Testis (tissue), 3 donors: ENCODE measurements around the gene CBLB. TPM values are rescaled to one million over a fixed set of nuclear protein-coding genes. Genes with fewer than 3 reads are reported as not detected.

Experiments
- DNase-seq: peaks from one replicate; pipeline ENCODE4 v3.0.0-alpha.2; 2019
- H3K27ac ChIP-seq, 2 donors: fragments of 200-600 bp; sonication (generic); one replicate each; pipeline ENCODE4 v1.5.1; 2019
- H3K27me3 ChIP-seq: fragments of 200-600 bp; sonication (generic); one replicate; pipeline ENCODE4 v1.5.1; 2019
- H3K36me3 ChIP-seq: fragments of 200-600 bp; sonication (generic); one replicate; pipeline ENCODE4 v1.5.1; 2017; ENCODE audit warnings: low read depth; ENCODE audit errors: missing control alignments
- H3K4me1 ChIP-seq: fragments of 200-600 bp; sonication (generic); one replicate; pipeline ENCODE4 v1.5.1; 2019
- H3K4me3 ChIP-seq, 2 donors: fragments of 200-600 bp; sonication (generic); one replicate each; pipeline ENCODE4 v1.5.1; 2017 to 2019
- H3K9me3 ChIP-seq: fragments of 200-600 bp; sonication (generic); one replicate; pipeline ENCODE4 v1.5.1; 2017
- POLR2A ChIP-seq: fragments of 450-650 bp; IDR thresholded peaks from one replicate; pipeline ENCODE4 v1.6.1; 2017; ENCODE audit warnings: antibody characterized with exemption, mild to moderate bottlenecking, moderate library complexity
- WGBS, 2 donors: methylation state at CpG; one replicate each; pipeline ENCODE4 v1.1.5; 2018; 5-methylcytosine and 5-hydroxymethylcytosine counted together
- intact Hi-C: fragments of 100-400 bp; cut with DNase I; formaldehyde crosslinking; loops from one replicate; pipeline ENCODE4 v1.15.1; 2023; ENCODE audit warnings: low total_unique reads
- polyA plus RNA-seq: library from polyadenylated mRNA; stranded (reverse); fragments of 350-450 nt; fragmentation: Illumina TruSeq; extraction: RNeasy Lipid Tissue Mini Kit (QIAGEN cat#74804); gene quantifications from one replicate; pipeline ENCODE4 v1.2.3, GENCODE V29; 2014; ENCODE audit warnings: low read depth, low replicate concordance; ENCODE audit not compliant: insufficient read depth
- total RNA-seq, 2 donors: library from RNA; depleted of rRNA; stranded (reverse); fragments of >200 nt; gene quantifications; one replicate each; pipeline ENCODE4 v1.2.3, GENCODE V29; 2016
- TF ChIP-seq, protein P1 (sequence below), 3 experiments: fragments of 450-650 bp in 2 of 3; fragments of 200-600 bp in 1 of 3; sonication (generic) in 1 of 3; IDR thresholded peaks; one replicate each; pipeline ENCODE4 v1.5.1; 2016 to 2019; ENCODE audit warnings: antibody characterized with exemption in 3 of 3, mild to moderate bottlenecking in 2 of 3, moderate library complexity in 1 of 3

Gene CBLB
- total and polyA plus RNA-seq, 3 donors from 2014 or later = 33.0 to 73.6 (median 65.9) TPM

DNA sequence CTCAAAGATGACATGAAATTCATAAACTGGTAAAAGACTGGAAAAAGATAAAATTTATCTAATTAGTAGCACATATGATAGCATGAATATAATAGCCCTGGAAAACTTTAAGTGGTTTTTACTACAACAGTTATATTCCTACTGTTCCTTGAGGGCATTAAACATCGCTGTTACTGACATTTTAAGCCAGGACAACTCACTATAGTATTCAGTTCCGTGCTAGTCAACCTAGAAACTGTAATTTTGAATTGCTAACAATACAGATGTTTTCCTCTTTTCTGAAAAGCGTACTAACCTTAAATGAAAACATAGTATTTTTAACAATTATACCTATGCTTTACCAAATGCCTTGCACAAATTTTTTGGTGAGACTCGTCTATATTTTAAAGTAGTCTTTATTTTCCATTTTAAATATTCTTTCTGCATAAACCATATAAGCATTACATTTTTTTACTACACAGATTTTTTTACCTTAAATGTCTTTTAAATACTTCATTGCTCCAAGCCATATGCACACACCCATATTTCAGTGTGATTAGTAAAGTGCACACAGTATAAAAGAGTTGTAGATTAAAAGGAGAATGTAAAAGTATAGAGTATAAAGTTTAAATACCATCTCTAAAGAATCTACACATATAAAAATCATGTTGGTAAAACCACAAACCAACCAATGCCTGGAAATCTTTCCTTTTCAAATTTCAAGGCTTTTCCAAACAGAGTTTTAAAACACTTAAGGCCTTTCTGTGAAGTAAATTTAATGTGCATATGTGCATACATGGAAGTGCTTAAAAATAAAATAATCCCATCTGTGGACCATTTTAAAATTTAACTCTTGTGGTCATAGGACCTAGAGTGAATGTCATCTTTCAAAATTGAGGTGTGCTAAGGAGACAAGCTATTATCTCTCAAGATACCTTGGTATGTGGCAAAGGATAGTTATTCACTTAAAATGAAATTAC, 20.1 kb upstream of the CBLB start:
- TF ChIP-seq, protein P1, sequence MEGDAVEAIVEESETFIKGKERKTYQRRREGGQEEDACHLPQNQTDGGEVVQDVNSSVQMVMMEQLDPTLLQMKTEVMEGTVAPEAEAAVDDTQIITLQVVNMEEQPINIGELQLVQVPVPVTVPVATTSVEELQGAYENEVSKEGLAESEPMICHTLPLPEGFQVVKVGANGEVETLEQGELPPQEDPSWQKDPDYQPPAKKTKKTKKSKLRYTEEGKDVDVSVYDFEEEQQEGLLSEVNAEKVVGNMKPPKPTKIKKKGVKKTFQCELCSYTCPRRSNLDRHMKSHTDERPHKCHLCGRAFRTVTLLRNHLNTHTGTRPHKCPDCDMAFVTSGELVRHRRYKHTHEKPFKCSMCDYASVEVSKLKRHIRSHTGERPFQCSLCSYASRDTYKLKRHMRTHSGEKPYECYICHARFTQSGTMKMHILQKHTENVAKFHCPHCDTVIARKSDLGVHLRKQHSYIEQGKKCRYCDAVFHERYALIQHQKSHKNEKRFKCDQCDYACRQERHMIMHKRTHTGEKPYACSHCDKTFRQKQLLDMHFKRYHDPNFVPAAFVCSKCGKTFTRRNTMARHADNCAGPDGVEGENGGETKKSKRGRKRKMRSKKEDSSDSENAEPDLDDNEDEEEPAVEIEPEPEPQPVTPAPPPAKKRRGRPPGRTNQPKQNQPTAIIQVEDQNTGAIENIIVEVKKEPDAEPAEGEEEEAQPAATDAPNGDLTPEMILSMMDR (IDR thresholded peaks at IDR 0.05) = no peak
- TF ChIP-seq POLR2A = no peak
- DNase-seq = no peak
- H3K4me1 ChIP-seq = no peaks in the 10 kb centered on the region
- no peak overlapping the region for H3K27ac ChIP-seq
- H3K27me3 ChIP-seq = no peaks in the 10 kb centered on the region
- H3K9me3 ChIP-seq = no peaks in the 10 kb centered on the region
- intact Hi-C loops = no loop called here
- 84 to 95% methylated on average over 4 of the region's 4 CpGs for WGBS, 2 donors
- no peak overlapping the region for H3K4me3 ChIP-seq
- H3K36me3 ChIP-seq = no peaks in the 10 kb centered on the region

DNA sequence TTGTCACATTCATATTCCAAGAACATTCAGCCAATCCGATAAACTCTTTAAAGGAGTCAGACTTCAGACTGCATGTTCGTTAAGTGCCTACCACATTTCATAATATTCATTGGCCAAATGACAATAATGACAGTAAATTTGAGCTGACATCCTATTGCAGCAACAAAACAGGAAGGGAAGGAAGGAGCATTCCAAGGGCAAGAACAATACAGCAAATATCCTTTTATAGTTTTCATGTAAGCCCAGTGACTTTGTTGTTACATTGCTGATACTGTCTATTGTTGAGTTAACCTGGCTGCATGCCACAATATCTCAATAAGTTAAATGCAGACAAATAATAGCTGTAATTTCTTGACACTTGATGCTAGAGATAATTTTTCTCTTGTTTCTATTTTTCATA, 16.4 kb upstream of the CBLB start:
- TF ChIP-seq POLR2A = no peak
- TF ChIP-seq, protein P1 (IDR thresholded peaks at IDR 0.05) = no peak
- H3K4me3 ChIP-seq = no peak overlapping the region
- no peak overlapping the region for H3K27ac ChIP-seq
- intact Hi-C loops = no loop called here
- H3K27me3 ChIP-seq = no peaks in the 10 kb centered on the region
- no peaks in the 10 kb centered on the region for H3K4me1 ChIP-seq
- 73 to 74% methylated on average over 2 of the region's 2 CpGs for WGBS, 2 donors
- no peak for DNase-seq
- no peaks in the 10 kb centered on the region for H3K36me3 ChIP-seq
- no peaks in the 10 kb centered on the region for H3K9me3 ChIP-seq

DNA sequence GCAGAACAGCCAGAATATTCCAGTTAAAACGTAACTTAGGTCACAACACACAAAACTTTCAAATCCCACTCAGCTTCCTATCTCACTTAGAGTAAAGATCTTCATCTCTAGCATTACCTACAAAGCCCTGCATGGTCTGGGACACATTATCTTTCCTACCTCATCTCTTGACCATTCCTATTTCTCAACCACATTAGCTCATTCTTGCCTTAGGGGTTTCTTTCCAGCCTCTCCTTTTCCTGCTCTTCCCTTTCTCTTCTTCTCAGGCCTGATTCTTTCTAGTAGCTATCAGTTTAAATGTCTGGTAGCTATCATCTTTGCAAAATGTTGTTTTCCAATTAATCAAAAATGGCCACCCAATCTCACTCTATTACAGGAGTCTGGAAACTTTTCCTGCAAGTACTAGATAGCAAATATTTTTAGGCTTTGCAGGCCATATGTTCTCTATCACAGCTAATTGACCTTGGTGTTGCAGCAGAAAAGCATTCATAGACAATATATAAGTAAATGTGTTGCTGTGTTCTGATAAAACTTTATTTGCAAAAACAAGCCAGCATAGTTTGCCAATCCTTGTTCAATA, 15.1 kb upstream of the CBLB start:
- Histone ChIP-seq H3K4me3 (no peak overlapping the region), H3K27me3 (no peaks in the 10 kb centered on the region), H3K9me3 (no peaks in the 10 kb centered on the region), H3K4me1 (no peaks in the 10 kb centered on the region), H3K36me3 (no peaks in the 10 kb centered on the region), H3K27ac (no peak overlapping the region)
- TF ChIP-seq, protein P1 (IDR thresholded peaks at IDR 0.05) = no peak
- TF ChIP-seq POLR2A = no peak
- 52 to 82% methylated on average over 1 of the region's 1 CpG for WGBS, 2 donors
- intact Hi-C loops = no loop called here
- DNase-seq = no peak

DNA sequence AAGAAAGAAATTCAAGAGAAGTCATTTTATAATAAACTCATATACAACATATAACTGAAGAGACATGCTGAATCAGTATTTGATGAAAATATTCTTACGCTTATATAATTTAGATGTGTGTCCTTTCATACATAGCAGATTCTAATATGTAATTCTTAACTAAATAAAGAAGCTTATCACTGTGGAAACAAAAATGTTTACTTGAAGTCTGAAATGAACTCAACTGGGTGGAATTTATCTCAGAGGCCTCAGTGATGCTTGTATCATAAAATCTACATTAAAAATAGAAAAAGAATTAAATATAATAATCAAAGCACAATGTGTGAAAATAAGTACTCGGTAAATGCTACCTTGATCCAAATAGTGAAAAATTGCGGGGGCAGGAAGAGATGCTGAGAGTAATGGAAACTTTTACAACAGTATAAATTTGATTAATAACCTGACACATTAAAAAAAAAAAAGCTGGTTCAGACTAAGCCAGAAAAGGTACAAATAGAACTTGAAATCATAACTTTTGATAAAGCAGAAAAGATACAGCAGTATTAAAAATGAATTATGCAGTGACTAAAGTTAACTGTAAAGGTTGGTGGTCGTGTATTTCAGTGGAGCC, 12.0 kb upstream of the CBLB start:
- Histone ChIP-seq H3K27me3 (no peaks in the 10 kb centered on the region), H3K36me3 (no peaks in the 10 kb centered on the region), H3K4me1 (peaks cover 7% of the 10 kb centered on the region), H3K9me3 (no peaks in the 10 kb centered on the region), H3K27ac (no peak overlapping the region), H3K4me3 (no peak overlapping the region)
- TF ChIP-seq, protein P1 (IDR thresholded peaks at IDR 0.05) = no peak
- TF ChIP-seq POLR2A = no peak
- WGBS, 2 donors = 71 to 77% methylated on average over 4 of the region's 4 CpGs
- intact Hi-C loops = no loop called here
- DNase-seq = no peak
